Activated T-cell treated with anti-CD3 and anti-CD28 coated beads, Interleukin-2, amount 50 U/mL, for 48 hours (primary cell): Measurements from ENCODE around the gene PCBP4.

Source experiments
- DNase-seq, 2 experiments: peaks; one replicate each; pipeline ENCODE4 v3.0.0-alpha.2; 2020

The PCBP4 gene

DNA sequence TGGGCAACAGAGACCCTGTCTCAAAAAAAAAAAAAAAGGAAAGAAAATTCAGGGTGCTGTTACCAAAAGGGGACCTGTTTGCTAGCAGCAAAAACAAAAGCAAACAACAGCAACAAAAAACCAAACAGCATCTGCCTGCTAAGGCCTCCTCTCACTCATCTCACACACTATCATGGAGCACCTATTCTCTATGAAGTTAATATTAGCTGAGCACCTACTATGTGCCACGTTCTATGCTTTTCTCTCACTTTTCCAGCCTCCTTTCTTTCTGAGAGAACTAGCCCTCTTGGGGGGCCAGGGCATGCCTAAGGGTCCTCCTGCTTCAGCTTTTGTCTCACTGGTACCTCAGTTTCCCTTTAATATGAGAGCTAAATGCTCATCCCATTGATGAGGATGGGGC lies 12.5 kb downstream of the PCBP4 start:
- DNase-seq: no peak

- no peak for DNase-seq
Measured at GRCh38 chr3:51954105-51954504, 13.1 kb downstream of the PCBP4 start.

- no peak for DNase-seq
Measured at GRCh38 chr3:51953445-51953844, 13.8 kb downstream of the PCBP4 start.

GRCh38 chr3:51950899-51951298 lies 16.4 kb downstream of the PCBP4 start:
- no peak for DNase-seq

- no peak for DNase-seq
Measured at GRCh38 chr3:51949121-51949520, 18.1 kb downstream of the PCBP4 start.

- DNase-seq: no peak
Measured at GRCh38 chr3:51948016-51948580, 19.2 kb downstream of the PCBP4 start.

- no peak for DNase-seq
Measured at GRCh38 chr3:51947215-51947900, 19.9 kb downstream of the PCBP4 start.

GRCh38 chr3:51946796-51947195 lies 20.5 kb downstream of the PCBP4 start:
- no peak for DNase-seq

GRCh38 chr3:51945926-51946705 lies 21.1 kb downstream of the PCBP4 start:
- DNase-seq: no peak

DNA sequence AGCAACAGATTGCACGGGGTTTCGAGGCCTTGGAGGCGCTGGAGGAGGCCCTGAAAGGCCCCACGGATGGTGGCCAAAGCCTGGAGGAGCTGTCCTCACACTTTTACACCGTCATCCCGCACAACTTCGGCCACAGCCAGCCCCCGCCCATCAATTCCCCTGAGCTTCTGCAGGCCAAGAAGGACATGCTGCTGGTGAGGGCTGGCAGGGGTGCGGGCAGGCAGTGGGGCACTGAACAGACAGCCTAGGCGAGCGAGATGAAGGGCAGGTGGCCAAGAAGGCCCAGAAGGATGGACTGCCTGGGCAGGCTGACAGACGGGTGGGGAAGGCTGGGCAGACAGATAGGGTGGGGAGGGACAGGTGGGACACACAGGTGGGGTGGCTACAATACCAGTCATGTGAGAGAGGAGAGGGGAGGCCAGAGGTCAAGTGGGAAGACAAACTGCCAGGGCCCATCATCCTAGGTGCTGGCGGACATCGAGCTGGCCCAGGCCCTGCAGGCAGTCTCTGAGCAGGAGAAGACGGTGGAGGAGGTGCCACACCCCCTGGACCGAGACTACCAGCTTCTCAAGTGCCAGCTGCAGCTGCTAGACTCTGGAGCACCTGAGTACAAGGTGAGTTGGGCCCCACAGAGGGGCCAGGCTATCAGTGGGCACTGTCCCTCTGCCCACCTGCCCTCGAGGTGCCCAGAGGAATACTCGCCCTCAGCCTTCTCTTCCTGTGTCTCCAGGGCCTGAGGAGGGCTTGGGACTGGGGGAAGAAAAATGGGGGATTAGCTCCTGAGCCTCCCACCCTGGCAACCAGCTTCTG lies 22.0 kb downstream of the PCBP4 start:
- DNase-seq: no peak

DNA sequence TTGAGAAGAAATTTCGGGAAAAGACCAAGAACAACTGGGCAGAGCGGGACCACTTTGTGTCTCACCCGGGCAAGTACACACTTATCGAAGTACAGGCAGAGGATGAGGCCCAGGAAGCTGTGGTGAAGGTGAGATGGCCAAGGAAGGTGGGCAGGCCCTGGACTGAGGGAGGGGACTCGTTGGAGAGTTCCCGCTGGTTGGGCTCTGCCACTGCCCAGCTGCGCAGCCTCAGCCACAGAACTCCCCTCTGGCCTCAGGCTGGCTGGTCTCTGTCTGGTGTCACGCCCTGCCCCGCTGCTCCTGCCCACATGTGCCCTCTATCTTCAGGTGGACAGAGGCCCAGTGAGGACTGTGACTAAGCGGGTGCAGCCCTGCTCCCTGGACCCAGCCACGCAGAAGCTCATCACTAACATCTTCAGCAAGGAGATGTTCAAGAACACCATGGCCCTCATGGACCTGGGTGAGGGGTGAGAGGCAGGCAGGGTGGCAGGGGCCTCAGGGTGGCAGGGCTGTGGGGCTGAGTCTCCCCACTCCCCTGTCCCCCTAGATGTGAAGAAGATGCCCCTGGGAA lies 22.7 kb downstream of the PCBP4 start:
- DNase-seq: no peak

DNA sequence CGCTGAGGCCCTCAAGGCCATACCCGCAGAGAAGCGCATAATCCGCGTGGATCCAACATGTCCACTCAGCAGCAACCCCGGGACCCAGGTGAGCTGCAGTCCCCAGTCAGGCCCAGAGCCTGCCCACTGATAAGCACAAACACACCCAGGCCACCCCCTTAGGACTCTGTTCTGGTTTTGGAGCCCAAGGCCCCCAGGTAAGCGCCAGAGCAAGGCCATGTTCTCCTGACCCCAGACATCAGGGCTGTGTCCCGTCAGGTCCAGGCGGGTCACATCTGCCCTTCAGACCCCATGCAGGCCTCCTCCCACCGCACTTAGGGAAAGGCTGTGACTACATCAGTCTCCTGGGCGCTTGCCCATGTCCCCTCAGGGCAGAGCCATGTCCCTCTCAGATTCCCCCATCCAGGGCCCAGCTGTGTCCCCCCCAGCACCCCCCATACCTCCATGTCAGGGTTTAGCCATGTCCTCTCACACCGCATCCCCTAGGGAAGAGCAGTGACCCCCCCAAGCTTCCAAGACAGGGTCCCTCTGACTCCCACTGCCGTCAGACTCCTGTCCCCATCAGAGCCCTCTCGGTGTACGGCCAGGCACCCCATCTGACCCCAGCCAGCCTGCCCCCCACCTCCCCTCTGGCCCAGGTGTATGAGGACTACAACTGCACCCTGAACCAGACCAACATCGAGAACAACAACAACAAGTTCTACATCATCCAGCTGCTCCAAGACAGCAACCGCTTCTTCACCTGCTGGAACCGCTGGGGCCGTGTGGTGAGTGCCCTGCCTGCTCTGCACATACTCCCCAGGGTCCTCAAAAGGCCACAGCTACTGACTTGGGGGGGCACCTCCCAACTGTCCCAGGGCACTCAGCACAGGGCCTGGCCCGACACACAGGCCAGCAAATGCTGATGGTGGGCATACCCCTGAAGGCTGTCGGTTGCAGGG lies 23.5 kb downstream of the PCBP4 start:
- DNase-seq: no peak

- DNase-seq: peak; percentile 66 to 73
Measured at GRCh38 chr3:51942603-51943450, 24.4 kb downstream of the PCBP4 start.

DNA sequence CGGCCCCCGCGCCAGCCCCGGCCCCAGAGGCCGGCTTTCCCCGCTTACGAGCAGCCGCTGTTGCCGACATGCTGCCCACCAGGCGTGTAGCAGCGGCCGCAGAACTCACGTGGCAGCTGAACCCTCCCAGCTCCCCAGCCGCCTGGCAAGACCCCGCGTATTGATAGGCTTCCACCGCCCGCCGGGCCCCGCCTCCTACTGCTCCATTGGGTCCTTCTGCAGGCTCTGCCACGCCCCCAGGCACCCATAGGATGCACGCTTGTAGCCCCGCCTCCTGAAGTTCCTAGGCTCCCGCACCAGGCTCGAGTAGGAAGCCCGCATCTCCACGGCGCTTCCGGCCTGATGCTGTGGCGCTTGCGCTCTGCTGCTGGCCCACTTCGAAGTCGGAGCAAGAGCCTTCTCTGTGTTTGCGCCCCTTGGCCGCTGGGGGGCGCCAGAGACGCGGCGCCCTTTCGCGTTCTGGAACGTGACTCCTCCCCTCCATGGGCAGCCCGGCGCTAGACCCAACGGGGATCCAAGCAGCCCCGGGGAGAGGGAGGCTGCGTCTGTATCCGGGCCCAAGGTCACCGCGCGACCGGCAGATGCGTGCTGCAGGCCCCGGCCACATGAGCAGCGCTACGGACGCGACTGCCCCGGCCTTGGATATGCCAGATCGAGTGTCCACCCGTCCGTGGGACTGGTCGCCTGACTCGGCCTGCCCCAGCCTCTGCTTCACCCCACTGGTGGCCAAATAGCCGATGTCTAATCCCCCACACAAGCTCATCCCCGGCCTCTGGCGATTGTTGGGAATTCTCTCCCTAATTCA lies 25.3 kb downstream of the PCBP4 start, which contains the start of the genes PARP3 and RRP9:
Gene PARP3, plus strand, starts transcription at position 566 of the 805 bp plus-strand sequence. CDS start 993 bp downstream, outside the sequence.
Gene RRP9, minus strand, starts transcription at position 107 of the 805 bp plus-strand sequence. Its CDS starts 37 bp downstream, at position 70.
- DNase-seq: peak; percentile 99

DNA sequence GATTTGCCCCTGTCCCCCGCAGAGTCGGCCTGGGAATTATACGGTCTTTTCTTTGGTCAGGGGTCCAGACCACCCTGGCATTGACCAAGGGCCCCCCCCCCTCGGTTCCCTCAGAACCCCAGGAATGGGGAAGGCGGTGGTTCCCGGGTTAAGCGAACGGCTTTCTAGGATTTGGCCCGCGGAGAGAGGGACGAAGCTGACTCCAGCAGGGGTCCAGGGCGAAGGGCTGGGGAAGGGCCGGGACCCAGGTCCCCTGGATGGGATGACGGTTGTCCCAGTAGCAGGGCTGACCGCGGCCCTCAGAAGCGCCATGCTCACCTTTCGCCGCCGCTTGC lies 25.8 kb downstream of the PCBP4 start:
- DNase-seq: no peak

GRCh38 chr3:51940648-51941462 lies 26.4 kb downstream of the PCBP4 start:
- DNase-seq: peak; percentile 13

- peak in 1 of 2 experiments; percentile 13 for DNase-seq
Measured at GRCh38 chr3:51938780-51939425, 28.4 kb downstream of the PCBP4 start.
